ENCODE measurements around the gene SPATA21. TPM values are rescaled to one million over a fixed set of nuclear protein-coding genes. Genes with fewer than 3 reads are reported as not detected.

Gene SPATA21
- total RNA-seq, 2 donors from 2014 or later = not detected

DNA sequence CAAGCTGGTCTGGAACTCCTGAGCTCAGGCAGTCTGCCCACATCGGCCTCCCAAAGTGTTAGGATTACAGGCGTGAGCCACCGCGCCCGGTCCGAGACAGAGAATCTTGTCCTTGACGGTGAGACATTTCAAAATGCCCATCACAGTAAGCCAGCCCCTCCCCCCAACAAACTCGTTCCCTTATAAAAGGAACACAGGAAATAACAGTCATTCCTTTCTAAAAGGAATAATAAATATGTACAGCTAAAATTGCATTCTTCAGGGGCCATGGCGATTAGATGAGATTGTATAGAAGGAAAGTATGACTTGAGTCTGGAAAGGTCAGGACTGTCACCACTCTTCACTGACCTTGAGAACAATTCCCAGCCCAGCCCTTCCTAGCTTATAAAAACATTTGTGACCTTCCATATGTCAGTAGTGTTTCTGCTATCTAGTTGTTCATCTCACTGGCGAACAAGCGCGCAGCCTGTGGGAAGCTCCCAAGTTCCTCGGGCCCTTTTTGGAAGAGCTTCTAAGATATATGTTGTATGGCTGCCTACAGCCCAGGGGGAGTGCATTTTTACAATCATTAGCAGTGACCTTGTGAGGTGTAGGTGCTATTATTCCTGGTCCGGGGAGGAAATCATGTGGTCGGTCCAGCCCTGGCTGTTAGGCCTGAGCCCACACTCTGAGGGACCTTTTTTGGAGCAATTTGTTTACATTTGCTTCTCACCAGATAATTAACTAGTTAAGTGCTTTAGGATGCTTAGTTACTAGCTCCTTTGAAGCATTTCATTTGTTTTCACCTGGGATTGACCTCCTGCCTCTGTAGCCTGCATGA, 61.5 kb downstream of the SPATA21 start:
- intact Hi-C loops (cut with DNase I) = no loop called here
- DNase-seq (no peak), ATAC-seq (no peak)
- WGBS, 2 donors = 44 to 55% methylated on average over 15 of the region's 15 CpGs
- peaks cover 62% of the 10 kb centered on the region for H3K4me1 ChIP-seq
- H3K4me3 ChIP-seq = no peak overlapping the region
- H3K9me3 ChIP-seq = no peaks in the 10 kb centered on the region
- H3K27ac ChIP-seq = peak overlapping the region; percentile 2 to 37 (median 8)
- H3K36me3 ChIP-seq (replicated peaks in 1 of 2; ENCODE audit: insufficient read depth in 1 of 2, low read depth in 2 of 2) = no peaks in the 10 kb centered on the region
- TF ChIP-seq POLR2A (IDR thresholded peaks at IDR 0.05) = no peak
- TF ChIP-seq, protein P1, sequence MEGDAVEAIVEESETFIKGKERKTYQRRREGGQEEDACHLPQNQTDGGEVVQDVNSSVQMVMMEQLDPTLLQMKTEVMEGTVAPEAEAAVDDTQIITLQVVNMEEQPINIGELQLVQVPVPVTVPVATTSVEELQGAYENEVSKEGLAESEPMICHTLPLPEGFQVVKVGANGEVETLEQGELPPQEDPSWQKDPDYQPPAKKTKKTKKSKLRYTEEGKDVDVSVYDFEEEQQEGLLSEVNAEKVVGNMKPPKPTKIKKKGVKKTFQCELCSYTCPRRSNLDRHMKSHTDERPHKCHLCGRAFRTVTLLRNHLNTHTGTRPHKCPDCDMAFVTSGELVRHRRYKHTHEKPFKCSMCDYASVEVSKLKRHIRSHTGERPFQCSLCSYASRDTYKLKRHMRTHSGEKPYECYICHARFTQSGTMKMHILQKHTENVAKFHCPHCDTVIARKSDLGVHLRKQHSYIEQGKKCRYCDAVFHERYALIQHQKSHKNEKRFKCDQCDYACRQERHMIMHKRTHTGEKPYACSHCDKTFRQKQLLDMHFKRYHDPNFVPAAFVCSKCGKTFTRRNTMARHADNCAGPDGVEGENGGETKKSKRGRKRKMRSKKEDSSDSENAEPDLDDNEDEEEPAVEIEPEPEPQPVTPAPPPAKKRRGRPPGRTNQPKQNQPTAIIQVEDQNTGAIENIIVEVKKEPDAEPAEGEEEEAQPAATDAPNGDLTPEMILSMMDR (IDR thresholded peaks at IDR 0.05) = no peak
- no peaks in the 10 kb centered on the region for H3K27me3 ChIP-seq

DNA sequence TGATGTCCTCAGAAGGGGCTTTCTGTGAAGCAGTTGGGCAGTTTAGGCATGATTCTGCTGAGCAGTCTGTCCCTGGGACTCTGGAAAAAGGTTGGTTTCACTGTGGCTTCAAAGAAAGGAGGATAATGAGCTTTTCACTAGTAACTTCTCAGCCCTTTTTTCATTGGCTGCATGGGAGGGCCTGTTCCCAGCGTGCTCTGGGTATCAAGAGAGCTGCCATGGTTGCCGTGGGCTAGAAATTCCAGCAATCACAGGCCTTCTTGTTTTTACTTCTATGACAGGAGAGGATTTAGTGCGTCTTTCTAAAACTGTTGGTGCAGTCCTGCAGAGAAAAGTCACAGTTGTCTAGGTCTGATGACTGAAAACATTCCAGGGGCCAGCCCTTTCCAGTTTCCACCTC, 63.0 kb downstream of the SPATA21 start:
- no peak for DNase-seq
- H3K9me3 ChIP-seq = no peaks in the 10 kb centered on the region
- TF ChIP-seq, protein P1 (IDR thresholded peaks at IDR 0.05) = no peak
- no peak for TF ChIP-seq POLR2A (IDR thresholded peaks at IDR 0.05)
- intact Hi-C loops (cut with DNase I) = no loop called here
- no peaks in the 10 kb centered on the region for H3K27me3 ChIP-seq
- WGBS, 2 donors = 77 to 89% methylated on average over 3 of the region's 3 CpGs
- H3K27ac ChIP-seq = no peak overlapping the region
- no peak for ATAC-seq
- no peaks in the 10 kb centered on the region for H3K36me3 ChIP-seq (replicated peaks in 1 of 2; ENCODE audit: insufficient read depth in 1 of 2, low read depth in 2 of 2)
- no peak overlapping the region for H3K4me3 ChIP-seq
- peaks cover 67% of the 10 kb centered on the region for H3K4me1 ChIP-seq

DNA sequence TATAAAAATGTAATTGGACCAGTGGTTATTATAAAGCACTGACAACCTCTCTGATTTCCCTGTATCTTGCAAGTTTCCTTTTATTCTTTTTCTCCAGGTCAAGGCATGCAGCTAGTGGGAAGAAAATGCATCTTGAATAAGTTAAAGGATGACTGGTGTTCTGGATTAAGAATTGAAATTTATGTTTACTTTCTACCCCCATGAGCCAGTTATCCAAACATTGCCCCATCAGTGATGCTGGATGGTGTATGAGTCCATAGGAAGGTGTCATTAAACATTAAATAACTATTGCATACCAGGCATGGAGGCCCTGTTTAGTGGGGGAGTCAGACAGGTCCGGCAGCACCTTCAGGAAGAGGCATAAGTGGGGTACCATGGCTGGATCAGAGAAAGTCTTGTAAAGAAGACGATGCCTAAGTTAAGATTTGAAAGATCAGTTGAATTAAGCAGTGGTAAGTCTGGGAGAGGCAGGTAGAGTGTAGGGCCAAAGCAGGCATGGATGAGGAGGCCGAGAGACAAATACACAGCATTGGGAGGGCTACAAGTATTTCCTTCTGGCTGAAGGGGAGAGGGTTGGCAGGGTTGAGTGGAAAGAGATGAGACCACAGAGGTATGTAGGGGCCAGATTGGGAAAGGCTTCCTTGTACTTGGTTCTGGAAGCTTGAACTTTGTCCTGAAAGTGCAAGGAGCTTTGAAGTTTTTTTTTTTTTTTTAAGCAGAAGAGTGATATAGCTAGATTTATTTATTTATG, 64.5 kb downstream of the SPATA21 start:
- no peak overlapping the region for H3K27ac ChIP-seq
- DNase-seq = no peak
- ATAC-seq = no peak
- intact Hi-C loops (cut with DNase I) = no loop called here
- H3K36me3 ChIP-seq (replicated peaks in 1 of 2; ENCODE audit: insufficient read depth in 1 of 2, low read depth in 2 of 2) = no peaks in the 10 kb centered on the region
- no peaks in the 10 kb centered on the region for H3K9me3 ChIP-seq
- H3K4me3 ChIP-seq = no peak overlapping the region
- 85 to 90% methylated on average over 3 of the region's 3 CpGs for WGBS, 2 donors
- TF ChIP-seq POLR2A (IDR thresholded peaks at IDR 0.05) = no peak
- TF ChIP-seq, protein P1 (IDR thresholded peaks at IDR 0.05) = no peak
- no peaks in the 10 kb centered on the region for H3K27me3 ChIP-seq
- H3K4me1 ChIP-seq = peaks cover 69% of the 10 kb centered on the region

DNA sequence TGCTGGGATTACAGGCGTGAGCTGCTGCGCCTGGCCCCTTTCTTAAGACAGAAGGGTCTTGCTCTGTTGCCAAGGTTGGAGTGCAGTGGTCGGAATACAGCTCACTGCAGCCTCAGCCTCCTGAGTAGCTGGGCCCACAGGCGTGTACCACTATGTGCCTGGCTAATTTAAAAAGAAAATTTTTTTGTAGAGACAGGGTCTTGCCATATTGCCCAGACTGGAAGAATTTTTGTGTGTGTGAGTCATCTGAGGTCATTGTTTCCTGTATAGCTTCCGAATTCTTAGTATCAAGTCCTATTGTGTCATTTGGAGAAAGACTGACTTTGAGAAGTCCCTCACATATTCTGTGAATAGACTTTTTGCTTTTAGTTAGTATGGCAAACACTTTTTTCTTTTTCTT, 65.5 kb downstream of the SPATA21 start:
- Histone ChIP-seq H3K27me3 (no peaks in the 10 kb centered on the region), H3K4me3 (no peak overlapping the region), H3K9me3 (no peaks in the 10 kb centered on the region), H3K4me1 (peaks cover 66% of the 10 kb centered on the region), H3K27ac (no peak overlapping the region), H3K36me3 (replicated peaks in 1 of 2; ENCODE audit: insufficient read depth in 1 of 2, low read depth in 2 of 2) (no peaks in the 10 kb centered on the region)
- intact Hi-C loops (cut with DNase I) = no loop called here
- ATAC-seq (no peak), DNase-seq (no peak)
- no peak for TF ChIP-seq POLR2A (IDR thresholded peaks at IDR 0.05)
- TF ChIP-seq, protein P1 (IDR thresholded peaks at IDR 0.05) = no peak
- WGBS, 2 donors = 92 to 95% methylated on average over 4 to 5 of the region's 5 CpGs

Data from body of pancreas (tissue), 4 donors.